HEK293 (cell line): ENCODE results near the gene YARS2.

ENCODE experiments used
- ZNF10 ChIP-seq: fragments of 450-650 bp; formaldehyde crosslinking; IDR thresholded peaks from 2 replicates; pipeline ENCODE4 v1.5.1; 2017; ENCODE audit warnings: missing biosample characterization, missing genetic modification characterization
- ZNF239 ChIP-seq: fragments of 450-650 bp; formaldehyde crosslinking; IDR thresholded peaks from 2 replicates; pipeline ENCODE4 v1.5.1; 2016; ENCODE audit warnings: missing biosample characterization, missing genetic modification characterization
- ZNF350 ChIP-seq: fragments of 450-650 bp; formaldehyde crosslinking; IDR thresholded peaks from 2 replicates; pipeline ENCODE4 v1.5.0; 2017; ENCODE audit warnings: missing biosample characterization, mild to moderate bottlenecking, missing genetic modification characterization
- ZNF510 ChIP-seq: fragments of 450-650 bp; formaldehyde crosslinking; IDR thresholded peaks from 2 replicates; pipeline ENCODE4 v1.5.1; 2018; ENCODE audit warnings: mild to moderate bottlenecking, missing genetic modification characterization, missing biosample characterization; ENCODE audit not compliant: insufficient replicate concordance
- ZNF530 ChIP-seq: fragments of 450-650 bp; formaldehyde crosslinking; IDR thresholded peaks from 2 replicates; pipeline ENCODE4 v1.5.1; 2016; ENCODE audit warnings: low read depth, missing biosample characterization, missing genetic modification characterization
- TF ChIP-seq, protein P1 (sequence below): fragments of 450-650 bp; formaldehyde crosslinking; IDR thresholded peaks from 2 replicates; pipeline ENCODE4 v1.5.1; 2016; ENCODE audit warnings: missing biosample characterization, missing genetic modification characterization
- TF ChIP-seq, protein P2 (sequence below): fragments of 450-650 bp; formaldehyde crosslinking; conservative IDR thresholded peaks from 2 replicates; pipeline ENCODE4 v1.5.1; 2016; ENCODE audit warnings: low read depth, missing biosample characterization, missing genetic modification characterization

DNA sequence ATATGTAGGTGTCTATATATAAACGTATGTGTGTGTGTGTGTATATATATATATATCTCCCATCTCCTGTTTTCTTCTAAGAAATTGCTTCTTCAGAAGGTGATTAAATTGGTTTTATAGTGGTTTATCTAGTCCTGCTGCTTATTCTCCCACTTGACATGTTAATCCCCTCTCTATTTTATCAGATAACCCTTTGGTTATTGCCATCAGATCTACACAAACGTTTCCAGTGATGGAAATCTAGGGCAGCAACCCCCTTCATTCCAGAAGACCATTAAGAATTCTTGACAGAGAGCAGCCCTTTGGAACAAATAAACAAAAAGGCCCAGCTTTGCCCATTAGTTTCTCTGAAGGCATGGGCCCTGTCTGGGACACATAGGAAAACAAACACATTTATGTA is 34.2 kb upstream of the YARS2 start:
- TF ChIP-seq ZNF239 (tag by site-specific recombination) (no peak), ZNF530 (tag by site-specific recombination) (no peak), ZNF350 (tag by site-specific recombination) (no peak), ZNF510 (tag by site-specific recombination) (no peak), ZNF10 (tag by site-specific recombination) (no peak)
- TF ChIP-seq, protein P1, sequence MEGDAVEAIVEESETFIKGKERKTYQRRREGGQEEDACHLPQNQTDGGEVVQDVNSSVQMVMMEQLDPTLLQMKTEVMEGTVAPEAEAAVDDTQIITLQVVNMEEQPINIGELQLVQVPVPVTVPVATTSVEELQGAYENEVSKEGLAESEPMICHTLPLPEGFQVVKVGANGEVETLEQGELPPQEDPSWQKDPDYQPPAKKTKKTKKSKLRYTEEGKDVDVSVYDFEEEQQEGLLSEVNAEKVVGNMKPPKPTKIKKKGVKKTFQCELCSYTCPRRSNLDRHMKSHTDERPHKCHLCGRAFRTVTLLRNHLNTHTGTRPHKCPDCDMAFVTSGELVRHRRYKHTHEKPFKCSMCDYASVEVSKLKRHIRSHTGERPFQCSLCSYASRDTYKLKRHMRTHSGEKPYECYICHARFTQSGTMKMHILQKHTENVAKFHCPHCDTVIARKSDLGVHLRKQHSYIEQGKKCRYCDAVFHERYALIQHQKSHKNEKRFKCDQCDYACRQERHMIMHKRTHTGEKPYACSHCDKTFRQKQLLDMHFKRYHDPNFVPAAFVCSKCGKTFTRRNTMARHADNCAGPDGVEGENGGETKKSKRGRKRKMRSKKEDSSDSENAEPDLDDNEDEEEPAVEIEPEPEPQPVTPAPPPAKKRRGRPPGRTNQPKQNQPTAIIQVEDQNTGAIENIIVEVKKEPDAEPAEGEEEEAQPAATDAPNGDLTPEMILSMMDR (tag by site-specific recombination) = no peak
- TF ChIP-seq, protein P2, sequence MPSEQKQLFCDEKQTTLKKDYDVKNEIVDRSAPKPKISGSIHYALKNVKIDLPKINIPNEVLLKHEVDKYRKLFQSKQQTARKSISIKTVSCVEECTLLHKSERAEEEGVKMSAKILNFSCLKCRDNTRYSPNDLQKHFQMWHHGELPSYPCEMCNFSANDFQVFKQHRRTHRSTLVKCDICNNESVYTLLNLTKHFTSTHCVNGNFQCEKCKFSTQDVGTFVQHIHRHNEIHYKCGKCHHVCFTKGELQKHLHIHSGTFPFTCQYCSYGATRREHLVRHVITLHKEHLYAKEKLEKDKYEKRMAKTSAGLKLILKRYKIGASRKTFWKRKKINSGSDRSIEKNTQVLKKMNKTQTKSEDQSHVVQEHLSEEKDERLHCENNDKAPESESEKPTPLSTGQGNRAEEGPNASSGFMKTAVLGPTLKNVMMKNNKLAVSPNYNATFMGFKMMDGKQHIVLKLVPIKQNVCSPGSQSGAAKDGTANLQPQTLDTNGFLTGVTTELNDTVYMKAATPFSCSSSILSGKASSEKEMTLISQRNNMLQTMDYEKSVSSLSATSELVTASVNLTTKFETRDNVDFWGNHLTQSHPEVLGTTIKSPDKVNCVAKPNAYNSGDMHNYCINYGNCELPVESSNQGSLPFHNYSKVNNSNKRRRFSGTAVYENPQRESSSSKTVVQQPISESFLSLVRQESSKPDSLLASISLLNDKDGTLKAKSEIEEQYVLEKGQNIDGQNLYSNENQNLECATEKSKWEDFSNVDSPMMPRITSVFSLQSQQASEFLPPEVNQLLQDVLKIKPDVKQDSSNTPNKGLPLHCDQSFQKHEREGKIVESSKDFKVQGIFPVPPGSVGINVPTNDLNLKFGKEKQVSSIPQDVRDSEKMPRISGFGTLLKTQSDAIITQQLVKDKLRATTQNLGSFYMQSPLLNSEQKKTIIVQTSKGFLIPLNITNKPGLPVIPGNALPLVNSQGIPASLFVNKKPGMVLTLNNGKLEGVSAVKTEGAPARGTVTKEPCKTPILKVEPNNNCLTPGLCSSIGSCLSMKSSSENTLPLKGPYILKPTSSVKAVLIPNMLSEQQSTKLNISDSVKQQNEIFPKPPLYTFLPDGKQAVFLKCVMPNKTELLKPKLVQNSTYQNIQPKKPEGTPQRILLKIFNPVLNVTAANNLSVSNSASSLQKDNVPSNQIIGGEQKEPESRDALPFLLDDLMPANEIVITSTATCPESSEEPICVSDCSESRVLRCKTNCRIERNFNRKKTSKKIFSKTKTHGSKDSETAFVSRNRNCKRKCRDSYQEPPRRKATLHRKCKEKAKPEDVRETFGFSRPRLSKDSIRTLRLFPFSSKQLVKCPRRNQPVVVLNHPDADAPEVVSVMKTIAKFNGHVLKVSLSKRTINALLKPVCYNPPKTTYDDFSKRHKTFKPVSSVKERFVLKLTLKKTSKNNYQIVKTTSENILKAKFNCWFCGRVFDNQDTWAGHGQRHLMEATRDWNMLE (tag by site-specific recombination) = no peak
